ENCODE measurements around the gene PEF1.

The PEF1 gene

DNA sequence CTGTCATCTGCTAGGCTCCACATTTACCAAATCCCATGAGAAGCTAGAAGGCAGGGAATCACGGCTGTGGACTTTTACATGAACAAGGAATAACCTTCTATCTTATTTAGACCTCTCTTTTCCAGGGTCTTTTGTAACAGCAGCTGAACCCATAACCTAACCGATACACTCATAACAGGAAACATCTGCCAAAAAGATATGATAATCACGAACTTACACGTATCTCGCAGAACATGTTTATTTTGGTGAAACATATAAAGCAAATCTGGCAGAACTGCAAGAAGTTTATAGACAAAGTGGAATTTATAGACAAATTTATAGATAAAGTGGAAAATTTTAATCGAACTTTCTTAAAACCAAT is 48.0 kb downstream of the PEF1 start:
- no peak overlapping the region for H3K27ac ChIP-seq
- no peak for DNase-seq
- no peaks in the 10 kb centered on the region for H3K36me3 ChIP-seq
- peaks cover 0 to 25% (median 8%) of the 10 kb centered on the region in 4 donors for H3K4me1 ChIP-seq
- TF ChIP-seq, protein P1, sequence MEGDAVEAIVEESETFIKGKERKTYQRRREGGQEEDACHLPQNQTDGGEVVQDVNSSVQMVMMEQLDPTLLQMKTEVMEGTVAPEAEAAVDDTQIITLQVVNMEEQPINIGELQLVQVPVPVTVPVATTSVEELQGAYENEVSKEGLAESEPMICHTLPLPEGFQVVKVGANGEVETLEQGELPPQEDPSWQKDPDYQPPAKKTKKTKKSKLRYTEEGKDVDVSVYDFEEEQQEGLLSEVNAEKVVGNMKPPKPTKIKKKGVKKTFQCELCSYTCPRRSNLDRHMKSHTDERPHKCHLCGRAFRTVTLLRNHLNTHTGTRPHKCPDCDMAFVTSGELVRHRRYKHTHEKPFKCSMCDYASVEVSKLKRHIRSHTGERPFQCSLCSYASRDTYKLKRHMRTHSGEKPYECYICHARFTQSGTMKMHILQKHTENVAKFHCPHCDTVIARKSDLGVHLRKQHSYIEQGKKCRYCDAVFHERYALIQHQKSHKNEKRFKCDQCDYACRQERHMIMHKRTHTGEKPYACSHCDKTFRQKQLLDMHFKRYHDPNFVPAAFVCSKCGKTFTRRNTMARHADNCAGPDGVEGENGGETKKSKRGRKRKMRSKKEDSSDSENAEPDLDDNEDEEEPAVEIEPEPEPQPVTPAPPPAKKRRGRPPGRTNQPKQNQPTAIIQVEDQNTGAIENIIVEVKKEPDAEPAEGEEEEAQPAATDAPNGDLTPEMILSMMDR (IDR thresholded peaks at IDR 0.05): no peak
- H3K4me3 ChIP-seq: no peak overlapping the region
- intact Hi-C loops (cut with DNase I; ENCODE audit: low total_unique reads): no loop called here
- H3K27me3 ChIP-seq: no peaks in the 10 kb centered on the region
- no peaks in the 10 kb centered on the region for H3K9me3 ChIP-seq

DNA sequence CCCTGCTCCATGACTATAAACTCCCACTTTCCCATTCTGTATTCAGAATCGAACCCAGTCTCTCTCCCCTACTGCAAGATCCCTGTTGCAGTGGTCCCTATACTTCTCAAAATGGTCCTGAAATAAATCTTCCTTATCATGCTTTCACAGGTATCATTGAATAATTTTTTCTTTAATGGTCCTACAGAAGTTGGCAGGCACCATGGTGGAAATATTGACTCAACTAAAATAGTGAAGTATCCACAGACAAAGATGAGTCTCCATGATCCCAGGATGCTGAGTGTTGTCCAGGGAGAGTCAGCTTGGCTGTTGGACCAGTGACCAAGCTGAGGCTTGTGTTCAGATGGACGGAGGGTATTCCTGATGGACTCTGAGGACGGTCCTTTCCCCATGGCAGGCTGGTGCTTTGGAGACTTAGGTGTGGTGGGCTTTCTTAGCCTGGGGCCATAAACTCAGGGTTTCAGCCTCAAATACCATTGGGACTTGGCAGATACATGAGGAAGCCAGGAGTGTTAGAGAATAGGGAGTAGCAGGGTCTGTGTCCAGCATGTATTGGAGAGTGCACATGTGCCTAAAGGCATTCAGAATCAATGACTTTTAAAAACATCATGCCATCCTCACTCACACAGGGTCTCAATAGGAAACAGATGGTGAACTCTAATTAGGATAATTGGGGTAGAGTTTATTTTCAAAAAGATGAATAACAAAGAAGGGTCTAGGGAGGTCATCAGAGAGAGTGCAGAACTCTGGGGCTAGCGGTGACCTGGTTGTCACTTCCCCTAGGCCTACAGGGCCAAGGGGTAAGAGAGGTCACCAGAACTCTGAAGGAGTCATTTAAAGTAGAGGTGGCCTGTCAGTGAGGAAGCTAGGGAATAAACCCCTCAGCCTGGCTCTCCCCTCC is 48.6 kb downstream of the PEF1 start:
- Histone ChIP-seq H3K4me1 (peaks cover 0 to 31% (median 13%) of the 10 kb centered on the region in 4 donors), H3K27me3 (no peaks in the 10 kb centered on the region), H3K9me3 (no peaks in the 10 kb centered on the region), H3K27ac (no peak overlapping the region), H3K4me3 (no peak overlapping the region), H3K36me3 (no peaks in the 10 kb centered on the region)
- TF ChIP-seq, protein P1 (IDR thresholded peaks at IDR 0.05): no peak
- DNase-seq: no peak
- intact Hi-C loops (cut with DNase I; ENCODE audit: low total_unique reads): loop anchor here (2.0 kb wide), 1 partner anchor 31 kb away; no protein-coding TSS in a partner anchor

DNA sequence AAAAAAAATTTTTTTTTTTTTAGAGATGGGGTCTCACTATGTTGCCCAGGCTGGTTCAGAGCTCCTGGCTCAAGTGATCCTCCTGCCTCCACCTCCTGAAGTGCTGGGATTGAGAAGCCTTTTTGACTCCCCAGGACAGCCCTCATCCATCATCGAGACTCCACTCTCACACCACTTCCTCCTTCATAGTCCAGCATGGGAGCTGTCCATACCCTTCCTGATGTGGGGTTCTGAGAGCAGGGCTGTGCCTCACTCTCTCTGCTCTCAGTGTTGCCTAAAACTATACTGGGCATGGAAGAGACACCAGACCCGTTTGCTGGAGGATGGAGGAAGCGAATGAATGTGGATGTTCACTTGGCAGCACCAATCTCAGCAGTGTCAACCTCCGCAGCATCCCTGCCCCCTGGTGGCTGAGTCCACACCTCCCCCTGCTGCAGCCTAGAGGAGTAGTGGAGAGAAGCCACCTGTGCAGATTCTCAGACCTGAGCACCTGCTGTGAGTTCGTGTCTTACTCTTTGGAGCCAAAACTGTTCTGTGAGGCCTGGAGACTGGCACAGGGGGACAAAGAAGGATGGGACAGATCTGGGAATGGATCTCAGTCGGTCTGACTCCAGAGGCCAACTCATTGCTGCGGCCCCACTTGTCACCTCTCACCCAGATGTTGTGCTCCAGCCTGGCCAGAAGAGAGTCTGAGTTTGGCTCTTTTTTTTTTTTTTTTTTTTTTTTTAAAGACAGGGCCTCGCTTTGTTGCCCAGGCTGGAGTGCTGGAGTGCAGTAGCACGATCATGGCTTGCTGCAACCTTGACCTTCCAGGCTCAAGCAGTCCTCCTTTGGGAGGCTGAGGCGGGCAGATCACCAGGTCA is 50.7 kb downstream of the PEF1 start:
- TF ChIP-seq, protein P1 (IDR thresholded peaks at IDR 0.05): peak; percentile 87 to 97
- Histone ChIP-seq H3K4me3 (no peak overlapping the region), H3K4me1 (peaks cover 0 to 49% (median 19%) of the 10 kb centered on the region in 4 donors), H3K27me3 (no peaks in the 10 kb centered on the region), H3K36me3 (no peaks in the 10 kb centered on the region), H3K27ac (no peak overlapping the region), H3K9me3 (no peaks in the 10 kb centered on the region)
- intact Hi-C loops (cut with DNase I; ENCODE audit: low total_unique reads): loop anchor here (2.0 kb wide), 1 partner anchor 29 kb away; no protein-coding TSS in a partner anchor
- peak; percentile 82 to 88 for DNase-seq

DNA sequence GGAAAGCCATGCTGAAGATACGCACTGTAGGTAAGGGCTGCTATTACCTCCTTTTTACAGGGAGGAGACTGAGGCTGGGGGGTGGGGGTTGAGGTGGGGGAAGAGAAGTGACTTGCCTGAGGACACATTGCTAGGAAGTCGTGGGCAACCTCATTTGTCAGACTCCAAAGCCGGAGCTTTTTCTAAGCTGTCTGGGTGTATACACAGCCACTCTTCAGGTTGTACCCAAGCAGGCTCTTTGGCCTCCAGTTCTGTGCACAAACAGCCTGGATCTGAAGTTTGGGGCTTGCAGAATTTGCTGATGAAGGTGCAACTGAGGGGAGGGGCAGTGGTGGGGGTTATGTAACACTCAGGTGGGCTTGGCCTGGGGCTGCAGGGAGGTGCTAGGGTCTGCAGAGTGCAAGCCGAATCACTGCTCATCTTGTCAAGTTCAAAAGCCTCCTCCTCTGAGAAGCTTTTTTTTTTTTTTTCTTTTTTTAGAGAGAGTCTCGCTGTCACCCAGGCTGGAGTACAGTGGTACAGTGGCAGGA is 51.5 kb downstream of the PEF1 start:
- H3K27ac ChIP-seq: peak overlapping the region in 1 of 2 donors; percentile 87
- H3K4me3 ChIP-seq: no peak overlapping the region
- TF ChIP-seq, protein P1 (IDR thresholded peaks at IDR 0.05): no peak
- intact Hi-C loops (cut with DNase I; ENCODE audit: low total_unique reads): no loop called here
- peaks cover 0 to 57% (median 27%) of the 10 kb centered on the region in 4 donors for H3K4me1 ChIP-seq
- H3K27me3 ChIP-seq: no peaks in the 10 kb centered on the region
- H3K9me3 ChIP-seq: no peaks in the 10 kb centered on the region
- H3K36me3 ChIP-seq: no peaks in the 10 kb centered on the region
- peak in 1 of 2 donors; percentile 59 for DNase-seq

DNA sequence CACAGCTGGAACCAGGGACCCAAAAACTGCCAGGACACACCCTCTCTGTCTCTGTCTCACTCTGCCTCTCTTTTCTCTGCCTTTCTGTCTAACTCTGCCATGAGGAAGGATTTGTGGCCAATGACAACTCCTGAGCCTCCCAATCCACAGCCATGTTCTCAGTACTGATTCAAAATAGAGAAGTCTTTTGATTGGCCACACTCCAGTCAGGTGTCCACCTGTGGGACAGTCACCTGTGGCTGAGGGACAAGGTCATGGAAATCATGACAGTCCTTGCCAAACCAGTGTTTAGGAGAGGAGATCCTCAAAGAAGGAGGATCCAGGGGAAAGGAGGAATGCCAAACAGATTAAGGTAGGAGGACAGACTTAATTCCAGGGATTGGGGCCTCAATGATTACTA is 52.5 kb downstream of the PEF1 start:
- Histone ChIP-seq H3K27me3 (no peaks in the 10 kb centered on the region), H3K4me1 (peaks cover 0 to 67% (median 38%) of the 10 kb centered on the region in 4 donors), H3K4me3 (no peak overlapping the region), H3K36me3 (peaks cover 0 to 4% (median under 1%) of the 10 kb centered on the region in 3 donors), H3K27ac (peak overlapping the region; percentile 77 to 87), H3K9me3 (no peaks in the 10 kb centered on the region)
- no peak for DNase-seq
- intact Hi-C loops (cut with DNase I; ENCODE audit: low total_unique reads): no loop called here
- TF ChIP-seq, protein P1 (IDR thresholded peaks at IDR 0.05): no peak
